ENCODE measurements around the gene DNAH7. TPM values are rescaled to one million over a fixed set of nuclear protein-coding genes. Genes with fewer than 3 reads are reported as not detected.

The DNAH7 gene
- total RNA-seq, 1 experiment from 2014 or later: 0.09 TPM

DNA sequence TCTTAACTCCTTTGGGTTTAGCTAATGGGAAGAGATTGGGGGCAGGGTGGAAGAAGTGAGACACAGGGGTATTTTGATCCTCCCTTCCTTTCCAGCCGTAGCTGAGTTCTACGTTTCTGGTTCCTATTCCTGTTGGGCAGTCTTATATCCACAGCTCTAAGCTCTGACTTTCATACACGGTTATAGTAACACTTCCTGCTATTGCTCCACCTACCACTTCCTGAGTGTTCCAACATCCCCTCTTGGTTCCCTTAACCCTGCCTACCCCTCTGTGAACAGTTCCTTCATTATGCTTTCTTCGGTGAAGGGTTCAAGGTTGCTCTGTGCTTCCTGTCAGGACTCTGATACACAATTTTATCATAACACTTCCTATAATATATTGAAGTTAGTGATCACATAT is 205.1 kb downstream of the DNAH7 start:
- no peaks in the 10 kb centered on the region for H3K27me3 Mint-ChIP-seq (ENCODE audit: low read depth)
- Histone ChIP-seq H3K79me1 (ENCODE audit: insufficient read depth, low read depth, low read length, poor library complexity, severe bottlenecking) (no peaks in the 10 kb centered on the region), H2BK120ac (ENCODE audit: low read depth, low read length, poor library complexity, severe bottlenecking) (no peak overlapping the region), H2BK20ac (ENCODE audit: low read depth, low read length, poor library complexity, severe bottlenecking) (no peak overlapping the region), H3K9ac (ENCODE audit: extremely low read depth, insufficient read length, low read length) (no peak overlapping the region), H3K27ac (ENCODE audit: insufficient read length, low read depth, low read length) (no peak overlapping the region), H3K4ac (ENCODE audit: low read depth, low read length) (no peak overlapping the region), H3K27me3 (ENCODE audit: insufficient read depth, low read length) (no peaks in the 10 kb centered on the region), H2BK5ac (ENCODE audit: insufficient read length, low read length) (no peak overlapping the region), H3K4me2 (ENCODE audit: insufficient read depth, insufficient read length, low read length) (no peak overlapping the region), H3K79me2 (ENCODE audit: insufficient read depth, low read length) (no peaks in the 10 kb centered on the region), H2AK5ac (ENCODE audit: insufficient read length, low read length) (no peak overlapping the region), H3K9me3 (ENCODE audit: control insufficient read depth, low read depth, low read length) (no peaks in the 10 kb centered on the region), H4K20me1 (ENCODE audit: control insufficient read depth, insufficient read depth, insufficient read length) (no peaks in the 10 kb centered on the region), H4K5ac (ENCODE audit: insufficient read length, low read depth, low read length) (no peak overlapping the region), H4K91ac (ENCODE audit: insufficient read length, low read depth, low read length) (no peak overlapping the region), H4K8ac (replicated peaks; ENCODE audit: insufficient read length, low read depth, low read length) (no peak overlapping the region), H3K23ac (ENCODE audit: insufficient read length, low read depth, low read length) (no peak overlapping the region), H3K14ac (ENCODE audit: insufficient read depth, low read length) (no peak overlapping the region), H3K23me2 (ENCODE audit: insufficient read length, low read depth, low read length, poor library complexity, severe bottlenecking) (no peaks in the 10 kb centered on the region), H3T11ph (ENCODE audit: low read length) (no peak overlapping the region), H3K4me1 (ENCODE audit: insufficient read depth, low read length) (no peaks in the 10 kb centered on the region), H2AFZ (ENCODE audit: low read length) (no peak overlapping the region), H3K18ac (ENCODE audit: insufficient read length, low read depth, low read length) (no peak overlapping the region), H3K56ac (ENCODE audit: insufficient read length, low read depth, low read length) (no peak overlapping the region), H2BK15ac (ENCODE audit: low read depth, low read length) (no peak overlapping the region), H2BK12ac (ENCODE audit: insufficient read length, low read depth, low read length) (no peak overlapping the region)
- no peaks in the 10 kb centered on the region; a peak in 1 of 7 replicates for H3K36me3 Mint-ChIP-seq (ENCODE audit: insufficient read depth in 1 of 3, low read depth in 3 of 3)
- no CpG with 5 or more reads among the region's 4 CpGs for WGBS (ENCODE audit: extremely low coverage, insufficient read length, low lambda C conversion rate)
- no peaks in the 10 kb centered on the region for H3K9me3 Mint-ChIP-seq
- H3K4me3 Mint-ChIP-seq: no peak overlapping the region
- H3K4me1 Mint-ChIP-seq: peaks cover 8% of the 10 kb centered on the region in 2 experiments
- H3K27ac Mint-ChIP-seq: no peak overlapping the region; a peak in 1 of 7 replicates
- DNase-seq: no peak
- TF ChIP-seq, protein P1, sequence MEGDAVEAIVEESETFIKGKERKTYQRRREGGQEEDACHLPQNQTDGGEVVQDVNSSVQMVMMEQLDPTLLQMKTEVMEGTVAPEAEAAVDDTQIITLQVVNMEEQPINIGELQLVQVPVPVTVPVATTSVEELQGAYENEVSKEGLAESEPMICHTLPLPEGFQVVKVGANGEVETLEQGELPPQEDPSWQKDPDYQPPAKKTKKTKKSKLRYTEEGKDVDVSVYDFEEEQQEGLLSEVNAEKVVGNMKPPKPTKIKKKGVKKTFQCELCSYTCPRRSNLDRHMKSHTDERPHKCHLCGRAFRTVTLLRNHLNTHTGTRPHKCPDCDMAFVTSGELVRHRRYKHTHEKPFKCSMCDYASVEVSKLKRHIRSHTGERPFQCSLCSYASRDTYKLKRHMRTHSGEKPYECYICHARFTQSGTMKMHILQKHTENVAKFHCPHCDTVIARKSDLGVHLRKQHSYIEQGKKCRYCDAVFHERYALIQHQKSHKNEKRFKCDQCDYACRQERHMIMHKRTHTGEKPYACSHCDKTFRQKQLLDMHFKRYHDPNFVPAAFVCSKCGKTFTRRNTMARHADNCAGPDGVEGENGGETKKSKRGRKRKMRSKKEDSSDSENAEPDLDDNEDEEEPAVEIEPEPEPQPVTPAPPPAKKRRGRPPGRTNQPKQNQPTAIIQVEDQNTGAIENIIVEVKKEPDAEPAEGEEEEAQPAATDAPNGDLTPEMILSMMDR (conservative IDR thresholded peaks at IDR 0.05): no peak

Measured in H9 (cell line).